Measurements from ENCODE around the gene MEOX2.

GRCh38 chr7:15567036-15567435 is 119.4 kb downstream of the MEOX2 start:
- TF ChIP-seq MYNN (CRISPR knock-in tag; IDR thresholded peaks at IDR 0.05; ENCODE audit: low read depth) (no peak), EED (CRISPR knock-in tag; IDR thresholded peaks at IDR 0.05) (no peak), ZBTB8A (CRISPR knock-in tag; IDR thresholded peaks at IDR 0.05; ENCODE audit: borderline replicate concordance, low read depth) (no peak)
